BLaER1 treated with 17β-estradiol and CSF1 and Interleukin-3, amounts not matched to agents 10 nM and 100 nM (cell line): ENCODE results near the gene GJC3.
"Not testable (repeated sequence)": the region's sequence is repeated elsewhere in the genome, so short reads cannot be mapped to it uniquely, and the experiment has no call there.

Experiments used
- H3K27ac ChIP-seq, 11 experiments: shearing (Covaris generic); formaldehyde crosslinking; 2 replicates each; pipeline ENCODE4 v1.8.1; 2022
- H3K27me3 ChIP-seq, 11 experiments: shearing (Covaris generic); formaldehyde crosslinking; 2 replicates each; pipeline ENCODE4 v1.8.1; 2022
- H3K36me3 ChIP-seq, 11 experiments: shearing (Covaris generic); formaldehyde crosslinking; 2 replicates each; pipeline ENCODE4 v1.8.1; 2022
- H3K4me1 ChIP-seq, 10 experiments: shearing (Covaris generic); formaldehyde crosslinking; 2 replicates each; pipeline ENCODE4 v1.8.1; 2022
- H3K4me2 ChIP-seq, 11 experiments: shearing (Covaris generic); formaldehyde crosslinking; 2 replicates each; pipeline ENCODE4 v1.8.1; 2022
- H3K4me3 ChIP-seq, 10 experiments: shearing (Covaris generic); formaldehyde crosslinking; 2 replicates each; pipeline ENCODE4 v1.8.1; 2022
- H3K9ac ChIP-seq, 11 experiments: shearing (Covaris generic); formaldehyde crosslinking; 2 replicates each; pipeline ENCODE4 v1.8.1; 2022
- H3K9me3 ChIP-seq, 11 experiments: shearing (Covaris generic); formaldehyde crosslinking; replicated peaks in 1 of 11; 2 replicates each; pipeline ENCODE4 v1.8.1; 2022
- H4K20me1 ChIP-seq, 11 experiments: shearing (Covaris generic); formaldehyde crosslinking; 2 replicates each; pipeline ENCODE4 v1.8.1; 2022
- Cebpa-rat ChIP-seq, 11 experiments: shearing (Covaris generic); IDR thresholded peaks; 2 replicates each; pipeline ENCODE4 v1.8.1; 2022

GJC3 gene, protein sequence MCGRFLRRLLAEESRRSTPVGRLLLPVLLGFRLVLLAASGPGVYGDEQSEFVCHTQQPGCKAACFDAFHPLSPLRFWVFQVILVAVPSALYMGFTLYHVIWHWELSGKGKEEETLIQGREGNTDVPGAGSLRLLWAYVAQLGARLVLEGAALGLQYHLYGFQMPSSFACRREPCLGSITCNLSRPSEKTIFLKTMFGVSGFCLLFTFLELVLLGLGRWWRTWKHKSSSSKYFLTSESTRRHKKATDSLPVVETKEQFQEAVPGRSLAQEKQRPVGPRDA

DNA sequence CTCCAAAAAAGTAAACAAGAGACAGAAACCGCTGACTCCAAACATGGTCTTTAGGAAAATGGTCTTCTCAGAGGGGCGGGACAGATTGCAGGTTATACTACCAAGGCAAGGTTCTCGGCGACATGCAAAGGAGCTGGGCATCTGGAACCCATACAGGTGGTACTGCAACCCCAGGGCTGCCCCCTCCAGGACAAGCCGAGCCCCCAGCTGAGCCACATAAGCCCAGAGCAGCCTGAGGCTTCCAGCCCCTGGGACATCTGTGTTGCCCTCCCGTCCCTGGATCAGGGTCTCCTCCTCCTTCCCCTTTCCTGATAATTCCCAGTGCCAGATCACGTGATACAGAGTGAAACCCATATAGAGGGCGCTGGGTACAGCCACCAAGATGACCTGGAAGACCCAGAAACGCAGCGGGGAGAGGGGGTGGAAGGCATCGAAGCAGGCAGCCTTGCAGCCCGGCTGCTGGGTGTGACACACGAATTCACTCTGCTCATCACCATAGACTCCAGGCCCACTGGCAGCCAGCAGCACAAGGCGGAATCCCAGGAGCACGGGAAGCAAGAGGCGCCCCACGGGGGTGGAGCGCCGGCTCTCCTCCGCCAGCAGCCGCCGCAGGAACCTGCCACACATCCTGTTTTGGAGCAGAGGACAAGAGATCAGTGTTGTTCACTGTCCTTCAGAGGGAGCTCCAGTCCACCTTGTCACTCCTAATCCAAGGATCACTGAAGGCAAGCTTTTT lies at the start of gene GJC3:
Gene GJC3 (minus strand): TSS at position 627 of the 736 bp plus-strand sequence. CDS start 0 bp downstream, at position 627.
- Histone ChIP-seq H3K27ac (peak within 1 kb of the TSS in 5 of 11 experiments; percentile 17 to 45 (median 32); a peak in 5 of 22 replicates), H3K36me3 (no peaks in the 10 kb centered on the region), H3K9me3 (no peaks in the 10 kb centered on the region), H3K4me1 (peaks cover 10 to 29% (median 17%) of the 10 kb centered on the region in 10 experiments; a peak in 18 of 20 replicates), H3K9ac (peak within 1 kb of the TSS in 10 of 11 experiments; percentile 25 to 59 (median 47); a peak in 15 of 22 replicates), H4K20me1 (no peaks in the 10 kb centered on the region), H3K27me3 (peaks cover 0 to 23% (median 16%) of the 10 kb centered on the region in 11 experiments; a peak in 13 of 22 replicates), H3K4me2 (peak within 1 kb of the TSS; percentile 73 to 90 (median 78)), H3K4me3 (peak within 1 kb of the TSS; percentile 27 to 61 (median 45); a peak in 16 of 20 replicates)
- TF ChIP-seq Cebpa-rat (IDR thresholded peaks at IDR 0.05) = no peak

DNA sequence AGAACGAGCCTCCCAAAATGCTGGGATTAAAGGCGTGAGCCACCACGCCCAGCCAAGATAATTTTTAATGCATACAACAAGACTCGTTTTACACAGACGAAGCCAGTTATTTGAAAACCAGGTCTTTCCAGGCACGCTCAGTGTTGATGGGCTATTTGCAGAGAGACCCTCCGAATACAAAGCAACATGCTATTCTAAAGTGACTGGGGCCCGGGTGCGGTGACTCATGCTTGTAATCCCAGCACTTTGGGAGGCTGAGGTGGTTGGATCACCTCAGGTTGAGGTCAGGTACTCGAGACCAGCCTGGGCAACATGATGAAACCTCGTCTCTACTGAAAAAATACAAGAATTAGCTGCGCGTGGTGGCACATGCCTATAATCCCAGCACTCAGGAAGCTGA lies 47.2 kb upstream of the GJC3 start:
- no peak overlapping the region for H3K9ac ChIP-seq
- H3K4me1 ChIP-seq = peaks cover 0 to 10% (median 2%) of the 10 kb centered on the region in 10 experiments; a peak in 5 of 20 replicates
- no peak overlapping the region for H3K27ac ChIP-seq
- no peaks in the 10 kb centered on the region for H3K36me3 ChIP-seq
- no peak overlapping the region for H3K4me2 ChIP-seq
- no peak for TF ChIP-seq Cebpa-rat (IDR thresholded peaks at IDR 0.05)
- no peak overlapping the region for H3K4me3 ChIP-seq
- no peaks in the 10 kb centered on the region for H4K20me1 ChIP-seq
- peaks cover 0 to 5% (median 0%) of the 10 kb centered on the region in 11 experiments; a peak in 1 of 22 replicates for H3K9me3 ChIP-seq
- H3K27me3 ChIP-seq = no peaks in the 10 kb centered on the region

- H3K27me3 ChIP-seq = no peaks in the 10 kb centered on the region
These were observed 46.5 kb upstream of the GJC3 start, which contains the start of gene AZGP1 for GRCh38 chr7:99975782-99976521. AZGP1 (minus strand) TSS chr7:99976031; CDS start chr7:99976020, 11 bp downstream.

GRCh38 chr7:99974681-99975080 lies 45.3 kb upstream of the GJC3 start:
- Histone ChIP-seq H4K20me1 (no peaks in the 10 kb centered on the region), H3K4me1 (peaks cover 0 to 1% (median 0%) of the 10 kb centered on the region in 10 experiments; a peak in 1 of 20 replicates), H3K9ac (no peak overlapping the region), H3K27ac (no peak overlapping the region), H3K4me3 (no peak overlapping the region), H3K9me3 (peaks cover 0 to 5% (median 0%) of the 10 kb centered on the region in 11 experiments; a peak in 1 of 22 replicates), H3K27me3 (no peaks in the 10 kb centered on the region), H3K4me2 (no peak overlapping the region), H3K36me3 (no peaks in the 10 kb centered on the region)
- TF ChIP-seq Cebpa-rat (IDR thresholded peaks at IDR 0.05) = no peak

More at GRCh38 chr7:99975782-99976521, 46.5 kb upstream of the GJC3 start, which contains the start of gene AZGP1:
- Histone ChIP-seq H3K4me1 (peaks cover 0 to 10% (median 2%) of the 10 kb centered on the region in 10 experiments; a peak in 5 of 20 replicates), H3K27ac (no peak within 1 kb of the TSS), H3K4me3 (no peak within 1 kb of the TSS), H3K9ac (no peak within 1 kb of the TSS), H3K9me3 (peaks cover 0 to 5% (median 0%) of the 10 kb centered on the region in 11 experiments; a peak in 1 of 22 replicates), H3K4me2 (no peak within 1 kb of the TSS), H3K36me3 (no peaks in the 10 kb centered on the region), H4K20me1 (no peaks in the 10 kb centered on the region)
- TF ChIP-seq Cebpa-rat (IDR thresholded peaks at IDR 0.05) = no peak

- H3K9me3 ChIP-seq, H3K9ac ChIP-seq, H4K20me1 ChIP-seq, H3K4me1 ChIP-seq, H3K36me3 ChIP-seq, H3K27me3 ChIP-seq, H3K4me3 ChIP-seq, H3K4me2 ChIP-seq, H3K27ac ChIP-seq: not testable (repeated sequence)
These were observed 44.4 kb upstream of the GJC3 start for GRCh38 chr7:99973817-99974216.

DNA sequence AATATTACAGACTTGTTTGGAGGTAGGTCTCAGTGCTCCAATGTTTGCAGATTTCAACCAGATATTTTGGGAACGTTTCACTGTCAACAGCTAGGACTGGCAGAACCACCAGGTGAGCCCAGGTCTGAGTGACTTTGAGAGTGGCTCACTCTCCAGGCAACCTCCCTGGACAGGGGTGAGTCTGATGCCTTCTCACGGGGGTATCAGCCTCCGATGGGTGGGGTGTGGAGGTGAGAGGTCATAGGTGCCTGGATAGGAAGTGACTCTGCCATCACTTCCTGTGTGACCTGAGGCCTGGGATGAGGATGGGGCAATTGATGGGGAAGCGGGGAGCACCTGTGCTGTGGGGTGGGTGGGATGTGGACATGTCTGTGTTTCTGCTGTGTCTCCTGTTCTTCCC lies 41.8 kb upstream of the GJC3 start:
- H3K9me3 ChIP-seq = peaks cover 0 to 5% (median 0%) of the 10 kb centered on the region in 11 experiments; a peak in 1 of 22 replicates
- no peaks in the 10 kb centered on the region for H3K4me1 ChIP-seq
- no peak overlapping the region for H3K4me3 ChIP-seq
- H3K27me3 ChIP-seq = no peaks in the 10 kb centered on the region
- H3K4me2 ChIP-seq = no peak overlapping the region
- no peak for TF ChIP-seq Cebpa-rat (IDR thresholded peaks at IDR 0.05)
- H3K27ac ChIP-seq = no peak overlapping the region
- H4K20me1 ChIP-seq = no peaks in the 10 kb centered on the region
- no peak overlapping the region for H3K9ac ChIP-seq
- no peaks in the 10 kb centered on the region for H3K36me3 ChIP-seq

DNA sequence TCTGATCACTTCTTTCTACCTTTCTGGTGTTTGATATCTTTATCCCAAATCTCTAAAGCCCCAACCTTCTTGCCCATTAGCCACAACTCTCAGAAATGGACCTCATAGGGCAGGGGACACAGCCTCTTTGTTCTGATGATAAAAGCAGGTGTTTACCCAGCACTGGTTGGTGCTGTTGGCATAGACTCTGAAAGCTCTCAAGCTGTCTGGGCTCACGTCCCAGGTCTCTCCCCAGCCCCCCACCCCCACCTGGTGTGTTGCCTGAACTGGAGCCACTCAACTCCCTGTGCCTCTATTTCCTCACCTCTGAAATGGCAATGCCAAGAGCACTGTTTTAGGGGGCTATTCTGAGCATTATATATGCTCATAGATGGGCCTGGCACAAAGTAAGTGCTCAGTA lies 40.4 kb upstream of the GJC3 start:
- H3K9me3 ChIP-seq, H3K4me2 ChIP-seq, H3K27ac ChIP-seq, H3K36me3 ChIP-seq, H3K4me1 ChIP-seq, H3K9ac ChIP-seq, H3K27me3 ChIP-seq, H4K20me1 ChIP-seq, H3K4me3 ChIP-seq: not testable (repeated sequence)

GRCh38 chr7:99969298-99969697 lies 39.9 kb upstream of the GJC3 start:
- no peak overlapping the region for H3K9ac ChIP-seq
- H3K27ac ChIP-seq = no peak overlapping the region
- peaks cover 0 to 5% (median 0%) of the 10 kb centered on the region in 11 experiments; a peak in 1 of 22 replicates for H3K9me3 ChIP-seq
- no peak overlapping the region for H3K4me2 ChIP-seq
- no peaks in the 10 kb centered on the region for H3K4me1 ChIP-seq
- no peak for TF ChIP-seq Cebpa-rat (IDR thresholded peaks at IDR 0.05)
- no peak overlapping the region for H3K4me3 ChIP-seq
- H3K36me3 ChIP-seq = no peaks in the 10 kb centered on the region
- H4K20me1 ChIP-seq = no peaks in the 10 kb centered on the region
- no peaks in the 10 kb centered on the region for H3K27me3 ChIP-seq
